D721Med (cell line): ENCODE measurements around the gene GPR55.

ENCODE experiments used
- DNase-seq: peaks from one replicate; pipeline ENCODE4 v3.0.0; 2011; ENCODE audit warnings: low spot score; ENCODE audit not compliant: insufficient read length
- FAIRE-seq: peaks from 2 replicates; lab custom pipeline; 2011; peaks lifted over from hg19 to GRCh38; lab: Jason Lieb, UNC
- CTCF ChIP-seq: IDR thresholded peaks from 2 replicates; pipeline ENCODE4 v1.5.1; 2012; ENCODE audit warnings: mild to moderate bottlenecking, control low read depth; ENCODE audit not compliant: insufficient read depth; ENCODE audit errors: missing control alignments

Gene GPR55

GRCh38 chr2:230908595-230909191 lies 16.3 kb downstream of the GPR55 start:
- TF ChIP-seq CTCF, result no peak
- DNase-seq, result no peak
- no peak for FAIRE-seq

DNA sequence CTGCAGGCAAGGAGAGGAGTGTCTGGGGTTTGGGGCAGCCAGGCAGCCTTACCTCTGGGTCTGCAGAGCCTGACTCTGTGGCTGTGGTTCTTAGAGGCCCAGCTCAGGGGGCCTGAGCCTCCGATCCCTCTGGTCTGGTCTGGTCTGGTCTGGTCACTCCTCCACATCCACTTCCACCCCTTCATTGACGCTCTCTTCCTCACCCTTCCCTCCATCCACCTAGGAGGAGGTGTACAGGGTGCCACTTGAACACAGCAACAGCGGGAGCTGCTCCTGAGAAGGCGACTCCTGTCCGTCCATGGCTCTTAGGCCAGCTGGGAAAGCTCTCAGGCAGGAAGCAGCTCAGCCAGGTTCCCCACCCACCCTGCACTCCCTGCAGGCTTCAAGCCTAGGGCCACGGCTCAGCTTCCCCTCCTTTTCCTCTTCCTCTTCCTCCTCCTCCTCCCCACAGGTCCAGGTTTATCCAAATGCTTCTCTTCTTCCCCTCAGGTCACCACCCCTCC lies 16.9 kb downstream of the GPR55 start:
- no peak for DNase-seq
- TF ChIP-seq CTCF, result no peak
- FAIRE-seq, result no peak

GRCh38 chr2:230907361-230908091 lies 17.5 kb downstream of the GPR55 start:
- FAIRE-seq, result no peak
- no peak for DNase-seq
- no peak for TF ChIP-seq CTCF

DNA sequence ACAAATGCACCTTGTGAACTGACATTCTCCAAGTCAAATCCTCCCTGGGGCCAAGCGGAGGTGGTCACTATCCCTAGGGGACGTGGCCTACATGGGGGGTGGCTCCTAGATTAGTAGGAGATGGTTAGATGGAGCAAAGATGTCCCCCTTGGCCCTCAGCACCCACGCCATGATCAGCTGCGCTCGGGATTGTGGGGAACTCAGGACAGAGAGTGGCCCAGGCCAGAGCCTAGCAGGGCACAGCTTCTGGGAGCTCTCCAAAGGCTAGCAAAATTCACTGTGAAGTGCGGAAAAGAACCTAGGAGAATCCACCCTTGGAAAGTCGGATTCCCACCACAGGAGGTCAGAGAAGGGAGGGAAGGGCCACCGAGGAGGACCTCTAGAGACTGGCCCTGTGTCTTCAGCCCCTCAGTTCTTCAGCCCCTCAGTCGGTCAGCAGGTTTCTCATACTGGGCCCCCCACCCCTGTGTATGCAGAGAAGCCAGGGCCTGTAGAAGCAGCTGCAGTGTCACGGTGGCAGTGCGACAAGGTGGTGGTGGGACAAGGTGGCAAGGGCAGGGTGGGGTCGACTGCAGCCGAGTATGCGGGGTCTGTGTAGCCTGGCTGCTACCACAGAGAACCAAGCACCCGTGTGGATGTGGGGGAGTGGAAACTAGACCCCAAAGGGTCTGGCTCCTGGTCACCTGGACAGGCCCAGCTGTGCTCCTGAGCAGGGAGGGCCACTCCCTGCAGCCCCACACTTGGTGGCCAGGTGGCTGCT lies 18.4 kb downstream of the GPR55 start:
- FAIRE-seq (no peak), DNase-seq (no peak)
- no peak for TF ChIP-seq CTCF

DNA sequence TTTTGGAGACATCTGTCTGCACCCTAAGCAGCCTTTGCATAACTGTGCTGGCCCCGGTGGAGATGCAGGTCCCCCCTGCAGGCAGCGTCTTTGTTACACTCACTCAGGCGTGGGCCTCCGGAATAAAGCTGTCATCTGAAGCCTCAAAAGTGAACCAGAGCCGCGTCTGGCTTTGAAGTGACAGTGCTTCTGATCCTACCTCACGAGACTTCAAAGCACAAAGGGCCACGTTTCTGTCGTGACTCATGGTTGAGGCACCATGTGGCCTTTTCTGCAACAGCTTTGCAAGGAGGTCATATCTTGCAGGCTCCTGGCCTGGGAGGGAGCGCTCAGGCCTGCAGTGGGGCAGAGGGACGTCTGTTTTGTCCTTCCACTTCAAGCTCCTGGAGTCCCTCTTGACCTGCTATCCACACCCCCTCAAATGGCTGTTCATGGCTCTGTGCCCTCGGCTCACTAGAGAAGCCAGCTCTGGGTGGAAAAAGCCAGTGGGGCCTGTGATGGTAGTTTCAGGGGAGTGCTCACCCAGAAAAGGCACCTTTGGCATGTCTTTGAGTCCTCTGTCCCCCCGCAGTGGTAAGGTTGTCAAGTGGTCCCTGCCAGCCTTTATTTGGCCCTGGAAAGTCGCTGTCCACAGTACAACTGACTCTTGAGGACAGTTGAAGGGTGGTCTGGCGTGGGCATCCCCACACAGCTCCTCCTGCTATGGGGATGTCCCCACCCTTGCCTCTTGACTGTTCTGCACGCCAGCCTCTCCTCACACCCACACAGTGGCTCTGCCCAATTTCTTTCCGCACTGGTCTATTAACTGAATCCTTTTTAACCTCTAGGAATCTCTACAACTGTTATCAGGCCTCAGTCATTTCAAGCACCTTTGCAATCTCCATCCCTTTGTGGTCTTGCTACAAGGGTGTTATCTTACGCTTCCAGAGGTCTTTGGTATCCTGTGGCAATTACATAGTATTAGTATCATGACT lies 19.3 kb downstream of the GPR55 start:
- FAIRE-seq, result no peak
- no peak for TF ChIP-seq CTCF
- DNase-seq, result no peak

DNA sequence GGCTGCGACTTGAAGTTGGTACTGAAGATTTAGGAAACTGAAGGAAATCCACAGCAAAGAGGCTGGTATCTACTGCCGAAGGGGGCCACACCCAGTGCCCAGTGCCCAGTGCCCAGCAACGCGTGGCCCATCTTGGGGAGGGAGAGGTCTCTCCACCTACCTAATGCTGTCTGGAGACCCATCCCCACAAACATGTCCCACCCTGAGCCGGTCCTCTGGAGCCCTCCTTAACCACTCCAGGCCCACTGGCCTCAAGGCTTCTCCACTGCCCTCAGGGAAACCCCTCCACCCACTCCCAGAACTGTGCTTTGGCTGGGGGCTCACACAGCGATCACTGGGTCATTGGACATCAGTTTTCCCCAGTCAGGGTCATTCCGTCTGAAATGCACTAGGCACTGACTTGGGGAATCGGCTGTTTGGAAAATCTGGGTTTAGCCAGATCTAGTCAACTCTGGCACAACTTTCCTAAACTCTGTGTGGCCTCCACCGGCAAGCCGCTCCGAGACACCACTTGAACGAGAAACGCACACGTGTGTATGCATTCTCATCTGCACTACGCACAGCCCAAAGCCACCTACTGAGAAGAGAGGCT lies 20.1 kb downstream of the GPR55 start:
- FAIRE-seq (no peak), DNase-seq (no peak)
- TF ChIP-seq CTCF, result no peak
